Stimulated activated CD4-positive, alpha-beta T cell treated with anti-CD3 and anti-CD28 coated beads, Interleukin-4, amount 100 ng/mL, for 24 hours (primary cell): ENCODE results near the gene PGGHG.

Experiments used
- DNase-seq: peaks from one replicate; pipeline ENCODE4 v3.0.0-alpha.2; 2020

Gene PGGHG

GRCh38 chr11:288478-289397 lies at the start of gene PGGHG:
PGGHG (plus strand) TSS chr11:289126; CDS start chr11:289817, 691 bp downstream.
- DNase-seq, result no peak

- no peak for DNase-seq
These were observed 48.6 kb upstream of the PGGHG start for GRCh38 chr11:240315-240714.

GRCh38 chr11:241634-242033 lies 47.3 kb upstream of the PGGHG start:
- no peak for DNase-seq

- DNase-seq, result no peak
These were observed 44.5 kb upstream of the PGGHG start for GRCh38 chr11:244376-244775.

GRCh38 chr11:249062-249461 lies 39.9 kb upstream of the PGGHG start:
- no peak for DNase-seq

GRCh38 chr11:250274-250673 lies 38.7 kb upstream of the PGGHG start:
- no peak for DNase-seq

- DNase-seq, result peak; percentile 82
These were observed 38.1 kb upstream of the PGGHG start for GRCh38 chr11:250740-251299.

GRCh38 chr11:251550-251949 lies 37.4 kb upstream of the PGGHG start:
- DNase-seq, result no peak

- DNase-seq, result no peak
These were observed 36.3 kb upstream of the PGGHG start for GRCh38 chr11:252666-253065.

GRCh38 chr11:253160-253885 lies 35.6 kb upstream of the PGGHG start:
- DNase-seq, result no peak

GRCh38 chr11:253886-254270 lies 35.0 kb upstream of the PGGHG start:
- DNase-seq, result no peak

GRCh38 chr11:255176-255575 lies 33.8 kb upstream of the PGGHG start:
- no peak for DNase-seq

GRCh38 chr11:255816-256215 lies 33.1 kb upstream of the PGGHG start:
- DNase-seq, result no peak

GRCh38 chr11:256952-257737 lies 31.8 kb upstream of the PGGHG start:
- no peak for DNase-seq

- DNase-seq, result no peak
These were observed 31.0 kb upstream of the PGGHG start for GRCh38 chr11:257766-258493.

GRCh38 chr11:259413-259812 lies 29.5 kb upstream of the PGGHG start:
- DNase-seq, result no peak

GRCh38 chr11:261624-262023 lies 27.3 kb upstream of the PGGHG start:
- no peak for DNase-seq

GRCh38 chr11:266676-267439 lies 22.1 kb upstream of the PGGHG start:
- peak; percentile 40 for DNase-seq

GRCh38 chr11:267491-267994 lies 21.4 kb upstream of the PGGHG start:
- DNase-seq, result peak; percentile 58

- peak; percentile 37 for DNase-seq
These were observed 20.2 kb upstream of the PGGHG start for GRCh38 chr11:268716-269145.
